GM20000 (cell line): ENCODE measurements around the gene SIGLEC11.

ENCODE experiments used
- DNase-seq: peaks from one replicate; pipeline ENCODE4 v3.0.0; 2012; ENCODE audit warnings: low spot score
- TF ChIP-seq, protein P1 (sequence below): IDR thresholded peaks from 2 replicates; pipeline ENCODE4 v1.5.1; 2012; ENCODE audit warnings: mild to moderate bottlenecking, control low read depth; ENCODE audit errors: extremely low read depth, missing control alignments

Gene SIGLEC11

DNA sequence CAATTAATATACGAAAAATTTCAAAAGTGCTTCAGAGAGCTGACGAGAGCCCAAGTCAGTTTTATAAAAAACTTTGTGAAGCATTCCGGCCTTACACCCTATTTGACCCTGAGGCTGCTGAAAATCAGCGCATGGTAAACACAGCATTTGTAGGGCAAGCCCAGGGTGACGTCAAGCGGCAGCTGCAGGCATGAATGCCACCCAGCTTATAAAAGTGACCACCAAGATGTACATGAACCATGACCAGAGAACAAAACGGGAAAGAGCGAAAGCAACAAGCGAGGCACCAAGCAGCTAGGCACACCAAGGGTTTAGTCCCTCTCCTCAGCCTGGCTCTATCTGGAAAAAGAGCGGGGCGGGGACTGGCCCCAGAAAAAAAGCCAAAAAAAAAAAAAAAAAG is 6.0 kb downstream of the SIGLEC11 start:
- DNase-seq: no peak
- TF ChIP-seq, protein P1, sequence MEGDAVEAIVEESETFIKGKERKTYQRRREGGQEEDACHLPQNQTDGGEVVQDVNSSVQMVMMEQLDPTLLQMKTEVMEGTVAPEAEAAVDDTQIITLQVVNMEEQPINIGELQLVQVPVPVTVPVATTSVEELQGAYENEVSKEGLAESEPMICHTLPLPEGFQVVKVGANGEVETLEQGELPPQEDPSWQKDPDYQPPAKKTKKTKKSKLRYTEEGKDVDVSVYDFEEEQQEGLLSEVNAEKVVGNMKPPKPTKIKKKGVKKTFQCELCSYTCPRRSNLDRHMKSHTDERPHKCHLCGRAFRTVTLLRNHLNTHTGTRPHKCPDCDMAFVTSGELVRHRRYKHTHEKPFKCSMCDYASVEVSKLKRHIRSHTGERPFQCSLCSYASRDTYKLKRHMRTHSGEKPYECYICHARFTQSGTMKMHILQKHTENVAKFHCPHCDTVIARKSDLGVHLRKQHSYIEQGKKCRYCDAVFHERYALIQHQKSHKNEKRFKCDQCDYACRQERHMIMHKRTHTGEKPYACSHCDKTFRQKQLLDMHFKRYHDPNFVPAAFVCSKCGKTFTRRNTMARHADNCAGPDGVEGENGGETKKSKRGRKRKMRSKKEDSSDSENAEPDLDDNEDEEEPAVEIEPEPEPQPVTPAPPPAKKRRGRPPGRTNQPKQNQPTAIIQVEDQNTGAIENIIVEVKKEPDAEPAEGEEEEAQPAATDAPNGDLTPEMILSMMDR: no peak

DNA sequence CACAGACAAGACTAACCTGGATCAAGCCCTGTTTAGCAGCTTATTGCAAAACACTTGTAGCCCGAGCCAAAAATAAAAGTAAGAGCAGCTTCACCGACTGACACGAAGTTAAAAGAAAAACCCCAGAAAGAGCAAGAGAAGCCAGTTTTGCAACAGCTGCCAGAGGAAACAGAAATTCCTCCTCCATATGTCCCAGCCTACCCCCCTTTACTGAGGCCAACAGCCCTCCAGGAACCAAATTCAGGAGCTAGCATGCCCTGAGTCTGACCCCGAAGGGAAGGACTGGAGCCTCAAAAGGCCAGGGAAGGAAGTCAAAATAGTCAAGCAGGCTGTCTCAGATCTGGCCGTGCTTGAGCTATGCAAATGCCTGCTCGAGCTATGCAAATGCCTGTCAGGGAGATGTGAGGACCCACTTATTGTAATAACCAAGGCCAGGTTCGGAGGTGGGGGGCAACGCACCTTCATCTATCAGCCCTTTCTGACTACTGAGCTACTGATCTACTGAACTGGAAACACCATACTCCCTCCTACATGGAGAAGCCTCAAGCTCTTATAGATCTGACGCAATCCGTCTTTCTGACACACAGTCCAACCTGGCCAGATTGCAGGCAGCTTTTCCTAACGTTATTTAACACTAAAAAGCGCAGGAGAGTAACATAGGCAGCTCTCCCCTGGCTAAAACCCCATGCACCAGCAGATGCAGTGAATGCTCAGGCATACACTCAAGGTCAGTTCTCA is 6.7 kb downstream of the SIGLEC11 start:
- DNase-seq: no peak
- TF ChIP-seq, protein P1: no peak

DNA sequence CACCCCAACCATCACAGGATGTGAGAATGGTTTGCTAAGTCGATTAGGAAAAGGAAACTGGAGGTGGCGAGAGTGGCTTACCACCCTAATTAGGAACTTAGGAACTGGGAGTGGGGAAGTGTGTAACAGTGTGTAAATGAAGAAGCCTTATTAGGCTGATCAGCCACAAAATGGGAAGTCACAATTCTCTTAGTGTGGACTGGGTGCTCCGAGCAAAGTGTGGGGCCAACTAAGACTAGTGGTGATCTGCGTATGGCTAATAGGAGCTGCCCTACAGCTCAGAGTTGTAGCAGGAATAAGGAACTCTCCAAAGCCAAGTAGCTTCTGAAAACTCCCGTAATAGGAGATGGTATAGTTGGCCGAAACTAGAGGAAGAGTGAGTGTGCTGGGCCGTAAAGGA is 7.6 kb downstream of the SIGLEC11 start:
- no peak for DNase-seq
- TF ChIP-seq, protein P1: no peak

DNA sequence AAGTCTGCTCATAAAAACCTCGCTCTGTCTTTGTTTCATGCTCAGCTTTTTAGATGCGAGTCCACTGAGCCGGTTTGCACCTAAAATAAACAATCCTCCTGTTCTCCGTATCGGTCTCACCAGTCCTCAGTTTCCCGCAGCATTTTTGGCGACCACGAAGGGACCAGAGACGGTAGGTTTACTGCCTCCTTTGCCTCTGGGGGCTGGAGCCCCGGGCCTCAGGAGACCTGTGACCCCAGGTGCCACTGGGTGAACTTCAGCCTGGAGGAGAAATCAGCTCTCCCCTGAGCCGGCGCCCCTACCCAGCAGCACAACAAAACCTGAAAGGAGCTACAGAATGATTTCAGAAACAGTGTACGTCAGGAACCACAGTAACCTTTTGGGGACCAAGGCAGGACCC is 8.1 kb downstream of the SIGLEC11 start:
- no peak for DNase-seq
- TF ChIP-seq, protein P1: no peak

DNA sequence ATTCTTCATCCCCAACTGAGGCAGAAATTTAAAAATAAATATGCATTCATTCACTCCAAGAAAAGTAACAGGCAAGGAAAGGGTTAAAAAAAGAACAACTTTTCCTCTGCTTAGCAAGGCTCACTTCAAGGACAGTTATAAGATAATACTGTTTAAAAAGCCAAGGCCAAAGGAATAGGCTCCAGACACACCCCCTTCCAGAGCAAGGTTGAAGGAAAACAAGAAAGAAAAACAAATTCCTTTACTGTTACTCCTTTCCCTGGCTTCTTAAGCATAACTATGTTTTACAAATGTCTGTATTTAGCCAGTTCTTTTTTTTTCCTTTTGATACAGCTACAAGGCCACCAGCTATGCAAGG is 8.5 kb downstream of the SIGLEC11 start:
- no peak for DNase-seq
- TF ChIP-seq, protein P1: no peak

DNA sequence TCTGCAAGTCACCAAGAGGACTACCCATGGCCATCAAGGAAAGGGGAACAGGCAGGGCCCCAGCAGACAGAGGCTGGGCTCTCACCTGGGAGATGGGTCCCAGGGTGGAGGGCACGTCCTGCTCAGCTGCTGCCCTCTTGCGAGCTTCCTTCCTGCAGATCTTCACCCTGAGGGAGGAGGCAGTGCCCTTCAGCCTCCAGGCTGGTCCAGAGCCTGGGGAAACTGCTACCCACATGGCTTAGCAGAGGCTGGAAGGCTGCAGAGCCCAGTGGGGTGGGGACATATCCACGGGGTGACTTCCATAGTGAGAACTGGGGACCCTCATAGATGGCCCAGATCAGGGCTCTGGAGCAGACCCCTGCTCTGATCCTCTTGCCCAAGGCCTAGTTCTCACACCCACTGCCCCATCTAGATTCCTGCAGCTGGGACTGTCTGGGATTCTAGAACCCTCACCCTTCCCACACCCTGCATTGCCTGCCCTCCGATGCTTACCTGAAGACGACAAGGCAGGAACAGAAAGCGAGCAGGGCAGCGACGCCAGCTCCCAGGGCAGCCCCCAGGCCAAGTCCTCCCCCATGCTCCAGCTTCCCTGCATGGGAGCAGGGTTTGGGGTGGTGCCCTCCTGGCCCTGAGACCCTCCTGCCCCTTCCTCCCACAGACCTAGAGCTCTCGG is 9.0 kb downstream of the SIGLEC11 start:
- TF ChIP-seq, protein P1: no peak
- DNase-seq: no peak

DNA sequence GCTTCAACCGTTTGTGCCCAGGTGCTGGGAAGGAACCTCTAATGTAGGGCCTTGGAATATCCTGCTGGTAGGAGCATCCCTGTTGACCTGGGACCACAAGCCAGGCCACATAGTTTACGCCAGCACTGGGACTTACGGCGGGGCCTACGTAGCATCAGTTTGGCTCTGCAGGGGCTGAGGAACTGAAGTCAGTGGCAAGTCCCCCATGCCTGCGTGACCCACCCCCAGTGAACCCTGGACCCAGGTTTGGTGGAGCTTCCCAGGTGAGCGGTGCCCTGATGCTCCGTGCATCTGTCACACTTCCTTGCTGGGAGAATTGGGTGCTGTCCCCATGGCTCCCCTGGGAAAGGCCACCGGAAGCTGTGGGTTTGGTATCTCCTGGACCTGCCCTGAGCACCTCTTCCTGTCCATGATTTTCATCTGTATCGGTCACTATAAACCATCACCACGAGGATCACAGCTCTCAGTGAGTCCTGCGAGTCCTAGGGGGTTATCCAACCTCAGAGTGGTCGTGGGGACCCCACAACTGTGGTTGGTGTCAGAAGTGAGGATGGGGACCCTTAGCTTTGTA is 9.9 kb downstream of the SIGLEC11 start:
- no peak for DNase-seq
- TF ChIP-seq, protein P1: no peak
